ENCODE measurements around the gene MFSD12. TPM values are rescaled to one million over a fixed set of nuclear protein-coding genes. Genes with fewer than 3 reads are reported as not detected.

Gene MFSD12
- total RNA-seq, result 39.3 and 44.7 TPM in 2 replicates
- 57.7 and 63.5 TPM in 2 replicates for polyA plus RNA-seq

DNA sequence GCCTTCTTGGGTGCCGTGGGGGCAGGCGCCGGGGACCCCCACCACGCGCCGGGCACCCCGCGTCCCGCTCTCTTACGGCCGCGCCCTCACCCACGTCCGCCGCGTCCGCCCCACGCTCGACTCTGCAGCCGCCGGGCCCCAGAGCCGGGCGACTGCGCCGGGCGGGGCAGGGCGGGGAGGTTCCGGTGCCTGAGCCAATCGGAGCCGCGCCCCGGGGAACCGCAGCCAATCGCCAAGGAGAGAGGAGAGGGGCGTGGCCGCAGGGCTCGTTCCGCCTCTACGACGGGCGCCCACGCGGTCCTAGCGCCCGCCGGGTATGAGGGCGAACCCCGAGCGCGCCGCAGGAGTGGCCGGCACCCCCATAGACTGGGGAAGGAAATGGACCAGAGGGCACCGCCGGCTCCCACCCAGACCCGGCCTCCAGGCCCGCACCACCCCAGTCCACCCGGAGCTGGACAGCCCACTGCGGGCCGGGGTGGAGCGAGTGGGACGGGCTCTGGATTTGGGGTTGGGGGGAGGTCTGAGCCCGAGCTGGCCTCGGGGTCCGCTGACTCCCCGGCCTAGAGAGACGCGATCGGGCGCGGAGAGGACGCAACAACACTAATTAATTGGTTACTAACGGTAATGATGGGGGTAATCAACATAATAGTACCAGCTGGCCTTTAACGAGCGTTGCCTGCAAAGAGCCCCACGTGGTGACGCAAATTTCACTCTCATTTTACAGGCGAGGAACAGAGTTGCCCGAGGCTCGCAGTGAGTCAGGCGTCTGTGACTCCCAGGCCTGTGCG is at the start of gene MFSD12:
Gene MFSD12 (minus strand): TSS at position 126 of the 788 bp plus-strand sequence. CDS start 183 bp downstream, outside the sequence.
- no peaks in the 10 kb centered on the region for H3K9me2 ChIP-seq (replicated peaks; ENCODE audit: insufficient read depth)
- no peaks in the 10 kb centered on the region for H3K27me3 ChIP-seq
- peaks cover 5% of the 10 kb centered on the region for H4K20me1 ChIP-seq (ENCODE audit: insufficient read depth, poor library complexity, severe bottlenecking)
- H3K4me1 ChIP-seq (ENCODE audit: insufficient read depth), result peaks cover 19% of the 10 kb centered on the region
- H3K79me2 ChIP-seq, result peaks cover 14% of the 10 kb centered on the region
- TF ChIP-seq, protein P1, sequence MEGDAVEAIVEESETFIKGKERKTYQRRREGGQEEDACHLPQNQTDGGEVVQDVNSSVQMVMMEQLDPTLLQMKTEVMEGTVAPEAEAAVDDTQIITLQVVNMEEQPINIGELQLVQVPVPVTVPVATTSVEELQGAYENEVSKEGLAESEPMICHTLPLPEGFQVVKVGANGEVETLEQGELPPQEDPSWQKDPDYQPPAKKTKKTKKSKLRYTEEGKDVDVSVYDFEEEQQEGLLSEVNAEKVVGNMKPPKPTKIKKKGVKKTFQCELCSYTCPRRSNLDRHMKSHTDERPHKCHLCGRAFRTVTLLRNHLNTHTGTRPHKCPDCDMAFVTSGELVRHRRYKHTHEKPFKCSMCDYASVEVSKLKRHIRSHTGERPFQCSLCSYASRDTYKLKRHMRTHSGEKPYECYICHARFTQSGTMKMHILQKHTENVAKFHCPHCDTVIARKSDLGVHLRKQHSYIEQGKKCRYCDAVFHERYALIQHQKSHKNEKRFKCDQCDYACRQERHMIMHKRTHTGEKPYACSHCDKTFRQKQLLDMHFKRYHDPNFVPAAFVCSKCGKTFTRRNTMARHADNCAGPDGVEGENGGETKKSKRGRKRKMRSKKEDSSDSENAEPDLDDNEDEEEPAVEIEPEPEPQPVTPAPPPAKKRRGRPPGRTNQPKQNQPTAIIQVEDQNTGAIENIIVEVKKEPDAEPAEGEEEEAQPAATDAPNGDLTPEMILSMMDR (IDR thresholded peaks at IDR 0.05; ENCODE audit: poor library complexity), result no peak
- TF ChIP-seq EZH2 (IDR thresholded peaks at IDR 0.05; ENCODE audit: borderline replicate concordance), result no peak
- TF ChIP-seq EZH2phosphoT487 (IDR thresholded peaks at IDR 0.05; ENCODE audit: low read depth, severe bottlenecking, unreplicated experiment), result no peak
- H3K4me3 ChIP-seq, result peak within 1 kb of the TSS; percentile 88
- DNase-seq (ENCODE audit: low spot score), result peak; percentile 98
- H2AFZ ChIP-seq, result peak within 1 kb of the TSS; percentile 93
- H3K36me3 ChIP-seq (replicated peaks; ENCODE audit: insufficient read depth, low read depth), result no peaks in the 10 kb centered on the region
- peak within 1 kb of the TSS; percentile 48 for H3K27ac ChIP-seq
- peak within 1 kb of the TSS; percentile 97 for H3K4me2 ChIP-seq
- under 1% methylated on average over 56 of the region's 81 CpGs for WGBS (ENCODE audit: low lambda C conversion rate, missing lambda C conversion rate)
- H3K9me3 ChIP-seq (ENCODE audit: low read depth), result no peaks in the 10 kb centered on the region

DNA sequence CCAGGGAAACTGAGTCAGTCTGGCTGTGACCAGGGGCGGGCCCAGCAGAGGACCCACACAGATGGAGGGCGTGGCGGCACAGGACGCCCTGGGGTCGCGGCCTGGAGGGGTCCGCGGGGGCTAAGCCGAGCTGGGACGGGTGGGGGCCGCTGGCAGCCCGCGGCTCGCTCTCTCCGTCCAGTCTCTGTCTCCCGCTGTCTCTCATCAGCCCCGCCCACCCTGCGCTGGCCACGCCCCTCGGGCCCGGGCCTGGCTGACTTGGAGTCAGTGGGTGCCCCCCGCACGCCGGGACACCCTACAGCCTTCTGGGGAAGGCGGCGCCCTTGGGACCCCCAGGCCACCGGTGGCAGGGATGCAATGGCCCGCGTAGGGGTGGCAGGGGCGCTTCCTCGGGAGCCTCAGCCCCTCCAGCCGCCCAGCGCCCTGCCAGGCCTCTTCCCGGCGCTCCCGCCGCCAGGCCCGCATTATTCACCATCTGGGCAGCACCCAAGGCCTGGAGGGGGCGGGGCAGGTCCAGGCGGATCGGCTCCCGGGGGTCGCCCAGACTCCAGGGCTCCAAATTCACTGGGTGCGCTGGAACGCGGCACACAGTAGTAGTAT is 49.4 kb upstream of the MFSD12 start, which contains the start of gene TBXA2R:
Gene TBXA2R (minus strand): TSS at position 186 of the 600 bp plus-strand sequence. CDS start 6,241 bp downstream, outside the sequence.
- peak; percentile 55 for DNase-seq (ENCODE audit: low spot score)

DNA sequence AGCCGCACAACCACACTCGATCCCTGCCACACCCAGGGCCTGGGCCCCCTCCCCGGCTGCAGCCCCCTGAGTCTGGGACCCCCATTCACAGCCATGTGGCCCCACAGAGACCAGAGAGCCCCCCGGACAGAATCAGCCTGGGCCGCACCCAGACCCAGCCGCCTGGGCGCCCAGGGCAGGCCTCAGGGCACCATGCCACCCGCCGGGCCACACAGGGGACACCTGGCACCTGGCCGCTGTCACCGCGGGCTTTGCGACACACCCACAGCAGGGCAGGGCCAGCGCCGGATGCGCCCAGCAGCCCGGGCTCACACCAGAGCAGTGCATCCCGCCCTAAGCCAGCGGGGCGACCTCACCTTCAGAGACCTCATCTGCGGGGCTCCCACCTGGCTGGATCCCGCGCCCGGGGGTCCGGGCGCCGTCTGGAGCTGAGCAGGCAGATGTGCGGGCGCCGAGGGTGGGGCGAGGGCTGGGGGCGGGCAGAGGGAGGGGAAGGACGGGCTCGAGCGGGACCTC is 48.8 kb upstream of the MFSD12 start:
- 30% methylated on average over 16 of the region's 35 CpGs for WGBS (ENCODE audit: low lambda C conversion rate, missing lambda C conversion rate)

More for the DNA sequence above, 49.4 kb upstream of the MFSD12 start, which contains the start of gene TBXA2R:
- no peaks in the 10 kb centered on the region for H3K9me2 ChIP-seq (replicated peaks; ENCODE audit: insufficient read depth)
- peak within 1 kb of the TSS; percentile 82 for H3K4me2 ChIP-seq
- no peaks in the 10 kb centered on the region for H3K79me2 ChIP-seq
- no peaks in the 10 kb centered on the region for H3K9me3 ChIP-seq (ENCODE audit: low read depth)
- TF ChIP-seq, protein P1 (IDR thresholded peaks at IDR 0.05; ENCODE audit: poor library complexity), result no peak
- TF ChIP-seq EZH2phosphoT487 (IDR thresholded peaks at IDR 0.05; ENCODE audit: low read depth, severe bottlenecking, unreplicated experiment) (no peak), EZH2 (IDR thresholded peaks at IDR 0.05; ENCODE audit: borderline replicate concordance) (no peak)
- H2AFZ ChIP-seq, result peak within 1 kb of the TSS; percentile 40
- 4% methylated on average over 19 of the region's 46 CpGs for WGBS (ENCODE audit: low lambda C conversion rate, missing lambda C conversion rate)
- H3K27me3 ChIP-seq, result peaks cover 27% of the 10 kb centered on the region
- no peak within 1 kb of the TSS for H3K4me3 ChIP-seq
- H3K27ac ChIP-seq, result no peak within 1 kb of the TSS
- peaks cover 17% of the 10 kb centered on the region for H3K4me1 ChIP-seq (ENCODE audit: insufficient read depth)
- H4K20me1 ChIP-seq (ENCODE audit: insufficient read depth, poor library complexity, severe bottlenecking), result no peaks in the 10 kb centered on the region
- H3K36me3 ChIP-seq (replicated peaks; ENCODE audit: insufficient read depth, low read depth), result no peaks in the 10 kb centered on the region

More for the DNA sequence above, 48.8 kb upstream of the MFSD12 start:
- no peaks in the 10 kb centered on the region for H3K9me2 ChIP-seq (replicated peaks; ENCODE audit: insufficient read depth)
- H3K27ac ChIP-seq, result no peak overlapping the region
- no peaks in the 10 kb centered on the region for H3K9me3 ChIP-seq (ENCODE audit: low read depth)
- H4K20me1 ChIP-seq (ENCODE audit: insufficient read depth, poor library complexity, severe bottlenecking), result no peaks in the 10 kb centered on the region
- peak overlapping the region; percentile 40 for H2AFZ ChIP-seq
- no peaks in the 10 kb centered on the region for H3K36me3 ChIP-seq (replicated peaks; ENCODE audit: insufficient read depth, low read depth)
- H3K4me2 ChIP-seq, result peak overlapping the region; percentile 82
- DNase-seq (ENCODE audit: low spot score), result no peak
- H3K4me3 ChIP-seq, result no peak overlapping the region
- H3K27me3 ChIP-seq, result peaks cover 27% of the 10 kb centered on the region
- no peak for TF ChIP-seq EZH2phosphoT487 (IDR thresholded peaks at IDR 0.05; ENCODE audit: low read depth, severe bottlenecking, unreplicated experiment)
- TF ChIP-seq, protein P1 (IDR thresholded peaks at IDR 0.05; ENCODE audit: poor library complexity), result no peak
- TF ChIP-seq EZH2 (IDR thresholded peaks at IDR 0.05; ENCODE audit: borderline replicate concordance), result no peak
- H3K4me1 ChIP-seq (ENCODE audit: insufficient read depth), result peaks cover 17% of the 10 kb centered on the region
- no peaks in the 10 kb centered on the region for H3K79me2 ChIP-seq
